HEK293T (cell line): ENCODE measurements around the gene MYO18A.

Experiments
- FOXK2 ChIP-seq: fragments of 450-650 bp; IDR thresholded peaks from 2 replicates; pipeline ENCODE4 v1.6.1; 2016; ENCODE audit warnings: mild to moderate bottlenecking
- TARDBP ChIP-seq: fragments of 450-650 bp; IDR thresholded peaks from 2 replicates; pipeline ENCODE4 v1.6.1; 2016
- ZNF384 ChIP-seq: fragments of 450-650 bp; IDR thresholded peaks from 2 replicates; pipeline ENCODE4 v1.6.1; 2016
- TF ChIP-seq, protein P1 (sequence below): fragments of 450-650 bp; IDR thresholded peaks from 2 replicates; pipeline ENCODE4 v1.6.1; 2016

DNA sequence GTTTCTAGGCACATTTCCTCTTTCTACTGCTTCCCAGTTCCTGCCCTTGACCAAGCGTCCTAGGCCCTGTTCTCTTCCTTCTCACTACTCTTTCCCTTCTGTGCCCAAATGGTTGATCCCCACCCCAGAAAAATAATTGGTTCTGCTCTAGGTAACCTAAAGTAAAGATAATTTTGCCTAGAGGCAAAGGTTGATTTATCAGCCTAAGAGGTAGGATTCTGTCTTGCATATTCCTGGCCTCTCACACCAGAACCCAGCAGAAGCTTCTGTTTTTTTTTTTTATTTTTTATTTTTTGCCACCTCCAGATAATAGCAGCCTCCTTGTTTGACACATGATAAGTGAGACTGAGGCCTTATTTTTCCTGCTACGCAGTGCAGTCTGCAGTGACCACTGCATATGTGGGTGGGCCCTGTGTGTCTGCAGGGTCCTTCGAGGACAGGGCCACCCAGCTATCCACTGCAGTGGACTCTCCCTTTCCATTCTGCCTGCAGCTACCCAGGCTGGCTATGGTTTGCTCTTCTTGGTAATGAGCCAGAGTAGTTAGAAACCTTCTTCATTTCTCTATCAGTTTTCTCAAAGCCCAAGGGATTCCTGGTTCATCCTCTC, 136.6 kb downstream of the MYO18A start:
- no peak for TF ChIP-seq TARDBP
- no peak for TF ChIP-seq FOXK2
- TF ChIP-seq, protein P1, sequence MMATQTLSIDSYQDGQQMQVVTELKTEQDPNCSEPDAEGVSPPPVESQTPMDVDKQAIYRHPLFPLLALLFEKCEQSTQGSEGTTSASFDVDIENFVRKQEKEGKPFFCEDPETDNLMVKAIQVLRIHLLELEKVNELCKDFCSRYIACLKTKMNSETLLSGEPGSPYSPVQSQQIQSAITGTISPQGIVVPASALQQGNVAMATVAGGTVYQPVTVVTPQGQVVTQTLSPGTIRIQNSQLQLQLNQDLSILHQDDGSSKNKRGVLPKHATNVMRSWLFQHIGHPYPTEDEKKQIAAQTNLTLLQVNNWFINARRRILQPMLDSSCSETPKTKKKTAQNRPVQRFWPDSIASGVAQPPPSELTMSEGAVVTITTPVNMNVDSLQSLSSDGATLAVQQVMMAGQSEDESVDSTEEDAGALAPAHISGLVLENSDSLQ, result no peak
- TF ChIP-seq ZNF384, result no peak
